Measurements from ENCODE around the gene MVB12B. TPM values are rescaled to one million over a fixed set of nuclear protein-coding genes. Genes with fewer than 3 reads are reported as not detected.

The MVB12B gene
- total and polyA plus RNA-seq, 2 of the 8 experiments (the other 6 are each of a cell fraction or from before 2014, with no cell fraction given) = 2.6 to 5.0 TPM

DNA sequence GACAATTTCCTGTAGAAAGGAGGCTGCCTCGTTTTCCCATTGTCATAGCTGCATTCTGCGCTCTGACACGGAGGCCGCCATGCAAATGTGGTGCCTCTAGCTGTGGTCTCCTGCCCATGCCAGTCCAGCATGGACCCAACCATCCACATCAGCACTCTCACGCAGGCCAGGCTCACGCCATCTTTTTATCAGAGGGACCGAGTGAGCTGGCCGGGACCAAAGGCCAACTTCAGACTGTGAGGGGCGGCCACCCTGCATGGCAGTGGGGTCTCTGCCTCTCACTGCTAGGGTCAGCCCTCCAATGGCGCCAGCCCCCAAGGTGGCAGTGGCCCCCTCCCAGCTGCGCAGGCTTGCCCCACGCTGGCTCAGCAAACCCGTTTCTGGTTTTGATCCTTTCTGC, 155.2 kb downstream of the MVB12B start:
- Histone ChIP-seq H3K79me2 (ENCODE audit: control insufficient read depth in 1 of 2, insufficient read depth in 2 of 2, low read length in 2 of 2) (no peaks in the 10 kb centered on the region), H2BK12ac (ENCODE audit: low read depth, low read length) (no peak overlapping the region), H3K27me3 (replicated peaks in 1 of 4; ENCODE audit: control insufficient read depth in 3 of 4, extremely low read depth in 1 of 4, insufficient read depth in 3 of 4, low read length in 3 of 4) (peaks cover 0 to 5% (median 0%) of the 10 kb centered on the region in 4 experiments; a peak in 3 of 7 replicates), H3K23ac (ENCODE audit: insufficient read length) (no peak overlapping the region), H2AK5ac (ENCODE audit: low read depth, low read length) (no peak overlapping the region), H4K5ac (ENCODE audit: insufficient read length, low read depth, low read length) (no peak overlapping the region), H4K8ac (ENCODE audit: extremely low read depth, insufficient read depth, low read length) (no peak overlapping the region), H3K18ac (ENCODE audit: extremely low read depth, low read length) (no peak overlapping the region), H4K20me1 (replicated peaks in 1 of 2; ENCODE audit: control insufficient read depth in 1 of 2, insufficient read depth in 2 of 2, low read length in 2 of 2) (peaks cover 0 to 3% of the 10 kb centered on the region in 2 experiments), H3K27ac (ENCODE audit: low read depth, low read length) (no peak overlapping the region), H3K9ac (replicated peaks in 1 of 4; ENCODE audit: extremely low read depth in 1 of 4, low read depth in 3 of 4, low read length in 3 of 4) (no peak overlapping the region), H3K36me3 (ENCODE audit: control insufficient read depth in 2 of 4, insufficient read depth in 4 of 4, low read length in 3 of 4) (no peaks in the 10 kb centered on the region), H2BK20ac (ENCODE audit: low read length) (no peak overlapping the region), H3K4me1 (replicated peaks in 1 of 4; ENCODE audit: control insufficient read depth in 3 of 4, insufficient read depth in 4 of 4, low read length in 3 of 4) (peaks cover 0 to 4% (median 2%) of the 10 kb centered on the region in 4 experiments; a peak in 3 of 7 replicates), H3K79me1 (ENCODE audit: low read depth, low read length) (no peaks in the 10 kb centered on the region), H3K9me3 (ENCODE audit: insufficient read depth in 2 of 2, low read depth in 1 of 2, low read length in 1 of 2) (no peaks in the 10 kb centered on the region), H3K4me3 (ENCODE audit: extremely low read depth in 1 of 4, insufficient read depth in 2 of 4, low read depth in 3 of 4, low read length in 4 of 4) (peak overlapping the region in 2 of 4 experiments; percentile 51 to 53; a peak in 1 of 8 replicates), H4K91ac (replicated peaks; ENCODE audit: insufficient read length, low read length) (no peak overlapping the region), H3K4me2 (ENCODE audit: insufficient read depth in 1 of 2, low read depth in 2 of 2, low read length in 2 of 2) (peak overlapping the region; percentile 50 to 92; a peak in 2 of 4 replicates), H2AFZ (ENCODE audit: low read length) (no peak overlapping the region), H3K56ac (replicated peaks; ENCODE audit: insufficient read length, low read depth, low read length) (no peak overlapping the region), H2BK15ac (ENCODE audit: low read length) (no peak overlapping the region), H2BK120ac (replicated peaks; ENCODE audit: low read depth, low read length) (no peak overlapping the region), H3K14ac (ENCODE audit: insufficient read length) (no peak overlapping the region), H3K4ac (replicated peaks; ENCODE audit: insufficient read length, low read depth, low read length) (no peak overlapping the region), H3K23me2 (ENCODE audit: low read depth, low read length) (peaks cover 5% of the 10 kb centered on the region; the same call in 1 of the 2 replicates), H2BK5ac (ENCODE audit: low read depth, low read length) (no peak overlapping the region)
- DNase-seq (ENCODE audit: low read depth in 1 of 2, low spot score in 2 of 2) (no peak), FAIRE-seq (no peak)
- TF ChIP-seq CREB1 (IDR thresholded peaks at IDR 0.05) (no peak), HDAC2 (IDR thresholded peaks at IDR 0.05; ENCODE audit: borderline replicate concordance in 1 of 2, low read depth in 2 of 2, low read length in 2 of 2) (no peak), TBP (IDR thresholded peaks at IDR 0.05; ENCODE audit: low read depth, low read length) (no peak), TAF7 (optimal IDR thresholded peaks at IDR 0.05; ENCODE audit: borderline replicate concordance, low read depth, low read length) (no peak), TAF1 (IDR thresholded peaks at IDR 0.05; ENCODE audit: low read depth, low read length) (no peak), TCF12 (IDR thresholded peaks at IDR 0.05; ENCODE audit: low read depth, low read length) (no peak), POLR2A (IDR thresholded peaks at IDR 0.05; ENCODE audit: control extremely low read depth in 1 of 2, low read depth in 2 of 2, low read length in 2 of 2) (no peak), SIX5 (IDR thresholded peaks at IDR 0.05; ENCODE audit: low read depth, low read length) (no peak), MAFK (IDR thresholded peaks at IDR 0.05; ENCODE audit: low read depth, low read length) (no peak), SUZ12 (IDR thresholded peaks at IDR 0.05; ENCODE audit: low read length) (no peak)
- TF ChIP-seq, protein P1, sequence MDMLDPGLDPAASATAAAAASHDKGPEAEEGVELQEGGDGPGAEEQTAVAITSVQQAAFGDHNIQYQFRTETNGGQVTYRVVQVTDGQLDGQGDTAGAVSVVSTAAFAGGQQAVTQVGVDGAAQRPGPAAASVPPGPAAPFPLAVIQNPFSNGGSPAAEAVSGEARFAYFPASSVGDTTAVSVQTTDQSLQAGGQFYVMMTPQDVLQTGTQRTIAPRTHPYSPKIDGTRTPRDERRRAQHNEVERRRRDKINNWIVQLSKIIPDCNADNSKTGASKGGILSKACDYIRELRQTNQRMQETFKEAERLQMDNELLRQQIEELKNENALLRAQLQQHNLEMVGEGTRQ (IDR thresholded peaks at IDR 0.05; ENCODE audit: low read length) = no peak
- TF ChIP-seq, protein P2, sequence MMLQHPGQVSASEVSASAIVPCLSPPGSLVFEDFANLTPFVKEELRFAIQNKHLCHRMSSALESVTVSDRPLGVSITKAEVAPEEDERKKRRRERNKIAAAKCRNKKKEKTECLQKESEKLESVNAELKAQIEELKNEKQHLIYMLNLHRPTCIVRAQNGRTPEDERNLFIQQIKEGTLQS (IDR thresholded peaks at IDR 0.05; ENCODE audit: insufficient read depth, low read depth, low read length) = no peak
- ChIA-PET POLR2A (ENCODE audit: partially characterized antibody) (interaction anchor here (1.4 kb wide), 1 partner anchor 77 kb away, joined by 3 read pairs; no protein-coding TSS in a partner anchor), CTCF (ENCODE audit: partially characterized antibody) (interaction anchor here (0.7 to 4.4 kb wide), 27 partner anchors 9 to 1055 kb away, joined by 3 to 50 read pairs (median 4); no protein-coding TSS in a partner anchor)
- WGBS, 2 experiments (ENCODE audit: extremely low coverage in 1 of 2, insufficient coverage in 1 of 2, insufficient read length in 1 of 2, insufficient replicate concordance in 2 of 2, low coverage in 1 of 2, low lambda C conversion rate in 2 of 2, missing lambda C conversion rate in 1 of 2) = 86% methylated on average over 13 of the region's 13 CpGs; no CpG with 5 or more reads in 1 of the 2 experiments
